ENCODE results near the gene RPS29. TPM values are rescaled to one million over a fixed set of nuclear protein-coding genes. Genes with fewer than 3 reads are reported as not detected.

RPS29 gene
- total RNA-seq, 1 donor from 2014 or later, result 612 TPM

GRCh38 chr14:49559979-49560768 is 26.0 kb downstream of the RPS29 start:
- DNase-seq (ENCODE audit: low spot score), result no peak
- intact Hi-C loops (cut with DNase I), result no loop called here

- DNase-seq (ENCODE audit: low spot score), result no peak
- intact Hi-C loops (cut with DNase I), result no loop called here
Measured at GRCh38 chr14:49553892-49554291, 32.3 kb downstream of the RPS29 start.

- intact Hi-C loops (cut with DNase I), result no loop called here
- DNase-seq (ENCODE audit: low spot score), result no peak
Measured at GRCh38 chr14:49553106-49553505, 33.1 kb downstream of the RPS29 start.

- intact Hi-C loops (cut with DNase I), result no loop called here
- no peak for DNase-seq (ENCODE audit: low spot score)
Measured at GRCh38 chr14:49551569-49551968, 34.6 kb downstream of the RPS29 start.

- intact Hi-C loops (cut with DNase I), result no loop called here
- no peak for DNase-seq (ENCODE audit: low spot score)
Measured at GRCh38 chr14:49550286-49551184, 35.6 kb downstream of the RPS29 start.

GRCh38 chr14:49549881-49550280 is 36.3 kb downstream of the RPS29 start:
- intact Hi-C loops (cut with DNase I), result no loop called here
- DNase-seq (ENCODE audit: low spot score), result no peak

- DNase-seq (ENCODE audit: low spot score), result no peak
- intact Hi-C loops (cut with DNase I), result no loop called here
Measured at GRCh38 chr14:49549446-49549845, 36.7 kb downstream of the RPS29 start.

GRCh38 chr14:49546766-49547165 is 39.4 kb downstream of the RPS29 start:
- DNase-seq (ENCODE audit: low spot score), result no peak
- intact Hi-C loops (cut with DNase I), result no loop called here

- intact Hi-C loops (cut with DNase I), result no loop called here
- DNase-seq (ENCODE audit: low spot score), result no peak
Measured at GRCh38 chr14:49545716-49546115, 40.5 kb downstream of the RPS29 start.

- intact Hi-C loops (cut with DNase I), result no loop called here
- no peak for DNase-seq (ENCODE audit: low spot score)
Measured at GRCh38 chr14:49545071-49545470, 41.1 kb downstream of the RPS29 start.

- DNase-seq (ENCODE audit: low spot score), result no peak
- intact Hi-C loops (cut with DNase I), result no loop called here
Measured at GRCh38 chr14:49541049-49541448, 45.1 kb downstream of the RPS29 start.

GRCh38 chr14:49538852-49539251 is 47.3 kb downstream of the RPS29 start:
- intact Hi-C loops (cut with DNase I), result no loop called here

More at GRCh38 chr14:49538852-49539251, 47.3 kb downstream of the RPS29 start:
- DNase-seq (ENCODE audit: low spot score), result no peak

Other genes with a start within 250 kb of the RPS29 start
- gene LRR1, start 12.6 kb upstream of the RPS29 start, total RNA-seq, result 4.7 TPM
- gene RPL36AL, start 34.2 kb upstream of the RPS29 start, total RNA-seq, result 135 TPM
- 20.0 TPM for gene MGAT2, start 34.4 kb upstream of the RPS29 start, total RNA-seq
- gene DNAAF2, start 48.9 kb upstream of the RPS29 start, total RNA-seq, result 4.8 TPM
- 0.78 TPM for gene POLE2, start 101.8 kb upstream of the RPS29 start, total RNA-seq
- gene KLHDC1, start 106.7 kb upstream of the RPS29 start, total RNA-seq, result 6.6 TPM
- gene KLHDC2, start 181.8 kb upstream of the RPS29 start, total RNA-seq, result 77.2 TPM

Measured in cardiac septum (tissue), 1 donor.